Embryonic facial prominence (tissue), 1 donor: ENCODE results near the gene PTPRD.
"Not testable (repeated sequence)": the region's sequence is repeated elsewhere in the genome, so short reads cannot be mapped to it uniquely, and the experiment has no call there.

ENCODE experiments used
- DNase-seq: peaks from one replicate; pipeline ENCODE4 v3.0.0-alpha.2; 2016; ENCODE audit errors: extremely low spot score

PTPRD gene

GRCh38 chr9:9498846-9499245 is 1114.0 kb downstream of the PTPRD start:
- DNase-seq: no peak

- DNase-seq: no peak
Measured at GRCh38 chr9:9498128-9498527, 1114.7 kb downstream of the PTPRD start.

DNA sequence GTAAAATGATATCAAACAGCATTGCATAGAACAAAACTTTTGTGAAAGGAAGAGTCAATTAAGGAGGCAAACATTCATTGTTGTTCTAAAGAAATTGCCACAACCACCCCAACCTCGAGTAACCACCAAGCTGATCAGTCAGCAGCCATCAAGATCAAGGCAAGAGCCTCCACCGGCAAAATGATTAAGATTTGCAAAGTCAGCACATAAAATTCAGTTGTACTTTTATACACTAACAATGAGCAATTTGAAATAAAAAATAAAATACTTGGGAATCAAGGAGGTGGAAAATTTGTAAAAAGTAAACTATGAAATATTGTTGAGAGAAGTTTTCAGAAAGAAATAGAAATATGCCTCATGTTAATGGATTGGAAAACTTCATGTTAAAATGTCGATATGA is 1118.5 kb downstream of the PTPRD start:
- no peak for DNase-seq

GRCh38 chr9:9492506-9492905 is 1120.3 kb downstream of the PTPRD start:
- DNase-seq: no peak

DNA sequence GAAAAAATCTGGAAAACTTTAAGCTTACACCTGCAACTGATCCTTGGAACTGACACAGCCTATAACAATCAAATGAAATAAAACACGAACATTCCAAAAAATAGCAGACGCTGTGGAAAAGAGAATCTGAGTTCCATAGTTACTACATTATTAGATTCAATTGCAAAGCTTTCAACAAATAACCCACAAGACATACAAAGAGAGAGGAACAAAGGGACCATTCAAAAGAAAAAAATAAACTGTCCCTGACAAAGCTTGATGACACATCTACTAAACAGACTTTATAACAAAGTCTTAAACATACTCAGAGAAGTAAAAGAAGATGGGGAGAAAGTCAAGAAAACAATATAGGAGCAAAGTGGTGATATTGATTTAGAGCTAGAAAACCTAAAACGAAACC is 1123.6 kb downstream of the PTPRD start:
- no peak for DNase-seq

DNA sequence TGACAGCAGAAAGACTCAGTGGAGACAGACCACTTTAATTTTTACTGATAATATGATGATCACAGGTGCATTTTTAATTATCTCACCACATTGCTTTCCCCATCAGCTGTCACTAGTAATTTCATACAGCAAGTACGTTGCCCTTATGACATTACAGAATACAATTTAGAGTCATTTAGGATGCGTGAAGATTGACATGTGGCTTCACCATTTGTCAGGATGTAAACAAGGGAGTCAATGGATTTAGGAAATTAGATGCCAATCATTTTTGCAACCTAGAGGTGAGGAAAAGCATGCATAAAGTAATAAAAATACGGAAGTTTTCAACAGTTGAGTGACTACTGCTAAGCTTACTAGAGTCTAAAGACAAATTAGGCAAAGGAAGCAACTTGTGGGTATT is 1129.6 kb downstream of the PTPRD start:
- DNase-seq: no peak

GRCh38 chr9:9478741-9479140 is 1134.1 kb downstream of the PTPRD start:
- no peak for DNase-seq

GRCh38 chr9:9469271-9469670 is 1143.5 kb downstream of the PTPRD start:
- DNase-seq: no peak

DNA sequence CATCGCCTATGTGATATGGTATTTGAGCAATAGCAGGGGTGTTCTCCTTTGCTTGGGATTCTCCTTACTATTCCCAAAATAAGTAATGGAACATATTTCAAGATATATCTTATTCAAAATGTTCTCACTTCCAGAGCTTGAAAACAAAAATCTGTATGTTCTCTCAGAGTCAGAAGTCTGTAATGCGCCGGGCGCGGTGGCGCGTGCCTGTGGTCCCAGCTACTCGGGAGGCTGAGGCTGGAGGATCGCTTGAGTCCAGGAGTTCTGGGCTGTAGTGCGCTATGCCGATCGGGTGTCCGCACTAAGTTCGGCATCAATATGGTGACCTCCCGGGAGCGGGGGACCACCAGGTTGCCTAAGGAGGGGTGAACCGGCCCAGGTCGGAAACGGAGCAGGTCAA is 1170.9 kb downstream of the PTPRD start:
- not testable (repeated sequence) for DNase-seq

GRCh38 chr9:9437641-9438040 is 1175.2 kb downstream of the PTPRD start:
- DNase-seq: no peak

GRCh38 chr9:9426454-9426853 is 1186.3 kb downstream of the PTPRD start:
- DNase-seq: not testable (repeated sequence)

GRCh38 chr9:9412241-9412640 is 1200.6 kb downstream of the PTPRD start:
- DNase-seq: no peak

DNA sequence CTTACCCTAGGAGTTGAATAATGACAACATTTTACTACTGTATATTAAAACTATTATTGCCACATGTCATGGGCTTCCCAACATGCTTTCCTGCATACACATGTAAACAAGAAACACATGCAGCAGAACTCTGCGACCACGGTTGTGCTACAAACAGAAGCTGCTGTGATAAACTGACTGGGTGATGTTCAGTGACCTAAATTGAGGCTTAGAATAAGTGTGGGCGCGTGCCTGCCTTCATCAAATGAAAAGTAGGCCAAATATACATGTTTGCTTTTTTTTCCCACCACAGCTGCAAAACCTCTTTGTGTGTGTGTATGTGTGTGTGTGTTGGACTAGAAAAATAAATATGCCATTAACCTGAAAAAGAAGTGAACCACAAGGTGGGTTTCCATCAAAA is 1202.1 kb downstream of the PTPRD start:
- DNase-seq: no peak

- DNase-seq: no peak
Measured at GRCh38 chr9:9399982-9400381, 1212.8 kb downstream of the PTPRD start.

DNA sequence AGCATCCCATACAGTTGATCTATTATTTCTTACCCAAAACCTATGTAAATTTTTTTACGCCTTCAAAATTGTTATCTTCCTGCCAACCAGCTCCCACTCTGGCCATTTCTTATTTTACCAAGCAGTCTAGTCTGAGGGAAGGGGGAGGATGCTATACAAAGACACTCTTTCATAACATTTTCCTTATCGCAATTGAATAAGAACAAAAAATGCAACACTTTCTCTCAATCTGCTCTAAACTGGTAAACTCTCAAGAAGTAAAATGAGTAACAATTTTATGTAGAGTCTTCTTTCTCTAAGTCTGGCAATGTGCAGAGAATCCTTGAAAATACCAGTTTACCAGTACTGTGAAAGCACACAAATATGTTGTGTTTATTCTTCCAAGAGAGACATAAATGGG is 1216.3 kb downstream of the PTPRD start:
- DNase-seq: no peak

DNA sequence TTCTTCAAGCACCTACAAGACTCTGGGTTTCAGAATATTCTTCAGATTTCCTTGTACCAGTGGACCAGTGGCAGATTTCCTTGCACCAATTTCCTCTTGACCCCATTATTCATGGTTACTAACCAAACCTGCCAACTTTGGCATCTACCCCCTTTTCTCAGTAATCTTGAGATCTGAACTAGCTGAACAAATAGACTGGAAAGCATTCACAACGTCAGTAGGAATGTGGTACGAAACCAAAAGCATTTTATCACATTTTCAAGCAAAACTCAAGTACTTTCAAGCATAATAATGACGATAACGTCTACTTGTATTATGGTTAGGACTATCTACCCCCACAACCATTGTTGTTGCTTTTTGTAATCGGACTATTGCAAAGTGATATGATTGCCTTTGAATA is 1217.3 kb downstream of the PTPRD start:
- no peak for DNase-seq

- no peak for DNase-seq
Measured at GRCh38 chr9:9392755-9393154, 1220.0 kb downstream of the PTPRD start.

GRCh38 chr9:9389904-9390303 is 1222.9 kb downstream of the PTPRD start:
- no peak for DNase-seq

DNA sequence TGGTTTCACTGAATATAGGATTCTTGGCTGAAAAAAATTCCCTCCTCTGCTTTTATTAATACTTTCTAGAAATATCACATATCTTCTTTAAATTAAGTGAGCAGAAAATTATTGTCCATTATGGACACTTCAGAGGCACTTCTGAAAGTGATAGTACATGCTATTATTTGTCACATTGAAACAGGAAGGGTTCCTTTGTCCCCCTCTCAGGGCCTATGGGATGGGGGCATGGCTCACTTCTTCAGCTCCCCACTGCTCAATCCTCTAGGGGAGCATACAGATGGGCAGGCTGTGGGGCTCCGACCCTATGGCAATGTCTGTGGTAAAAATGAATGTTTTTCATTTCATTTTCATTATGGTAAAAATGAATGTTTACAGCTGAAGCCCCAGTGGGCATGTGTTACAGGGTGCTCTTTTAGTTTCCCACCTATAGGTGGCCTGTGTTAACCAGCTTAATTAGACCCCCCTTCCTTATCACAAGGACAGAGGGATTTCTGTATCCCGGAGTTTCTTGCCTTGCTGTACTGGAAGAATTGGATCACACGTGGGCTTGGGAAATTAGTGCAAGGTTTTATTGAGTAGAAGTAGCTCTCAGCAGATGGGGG is 1225.2 kb downstream of the PTPRD start:
- DNase-seq: no peak

GRCh38 chr9:9362332-9362731 is 1250.5 kb downstream of the PTPRD start:
- no peak for DNase-seq

DNA sequence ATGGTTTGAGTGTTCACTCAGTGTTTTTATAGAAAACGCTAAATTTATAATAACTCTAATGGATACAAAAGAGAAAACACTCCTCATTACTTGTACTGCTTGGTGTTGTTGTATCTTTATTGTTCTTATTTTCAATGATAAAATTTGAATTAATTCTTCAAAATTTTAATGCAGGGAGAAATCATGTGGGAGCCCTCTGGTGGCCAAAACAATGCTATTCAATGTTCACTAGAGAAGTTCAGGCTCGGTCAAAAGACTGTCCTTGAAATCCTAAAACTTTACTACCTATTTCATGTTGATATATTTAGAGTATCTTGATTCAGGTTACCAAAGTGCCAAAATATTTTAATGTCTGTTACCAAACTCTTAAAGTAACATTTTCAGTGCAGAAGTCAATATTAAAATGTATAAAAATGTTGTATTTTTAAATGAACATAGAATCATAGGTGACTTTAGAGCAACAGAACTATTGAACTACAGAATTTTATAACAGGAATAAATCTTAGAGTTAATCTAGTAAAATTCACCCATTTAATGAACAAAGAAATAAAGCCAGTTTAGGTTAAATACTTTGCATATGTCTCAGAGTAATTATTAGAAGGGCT is 1259.8 kb downstream of the PTPRD start:
- no peak for DNase-seq

- DNase-seq: no peak
Measured at GRCh38 chr9:9341203-9341602, 1271.6 kb downstream of the PTPRD start.

- DNase-seq: no peak
Measured at GRCh38 chr9:9337129-9337528, 1275.7 kb downstream of the PTPRD start.

DNA sequence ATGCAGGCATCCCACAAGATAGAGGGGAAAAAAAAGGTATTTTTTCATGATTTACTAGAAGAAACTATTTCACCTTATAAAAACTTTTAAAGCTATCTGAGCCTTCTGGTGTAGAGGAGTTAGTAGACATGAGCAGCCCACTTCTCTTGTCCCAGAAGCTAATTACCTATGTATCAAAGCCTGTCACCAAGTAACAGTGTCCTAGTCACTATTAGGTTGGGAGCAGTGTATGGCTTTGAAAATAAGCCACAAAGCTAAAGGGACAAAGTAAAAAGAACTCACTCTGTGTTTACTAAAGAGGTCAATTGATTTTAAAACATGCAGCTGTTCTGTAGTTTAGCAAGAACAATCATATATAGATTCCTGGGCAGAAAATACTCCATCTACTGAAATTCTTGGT is 1286.1 kb downstream of the PTPRD start:
- no peak for DNase-seq
